Psoas muscle (tissue), 8 donors: ENCODE results near the gene ATP6AP1. TPM values are rescaled to one million over a fixed set of nuclear protein-coding genes. Genes with fewer than 3 reads are reported as not detected.

Experiments
- ATAC-seq, 4 donors: fragments of 200-7000 bp; cut with Tn5 transposase; one replicate each; pipeline ENCODE4 v1.9.1; 2020; ENCODE audit warnings: moderate library complexity in 3 of 4, mild to moderate bottlenecking in 2 of 4
- DNase-seq, 2 donors: peaks; one replicate each; pipeline ENCODE4 v3.0.0-alpha.2; 2020
- H3K27ac ChIP-seq: fragments of 200-600 bp; one replicate; pipeline ENCODE4 v1.8.0; 2022
- H3K27me3 ChIP-seq, 3 donors: fragments of 200-600 bp in 1 of 3; one replicate each; pipeline versions ENCODE4 v1.6.1 to v1.8.0; 2013 to 2022; ENCODE audit warnings: low read length in 2 of 3, mild to moderate bottlenecking in 2 of 3, moderate library complexity in 1 of 3; ENCODE audit not compliant: insufficient read depth in 3 of 3
- H3K36me3 ChIP-seq, 2 donors: fragments of 200-600 bp in 1 of 2; one replicate each; pipeline versions ENCODE4 v1.6.1 to v1.8.0; 2013 to 2022; ENCODE audit warnings: low read depth in 1 of 2, mild to moderate bottlenecking in 1 of 2, moderate library complexity in 1 of 2; ENCODE audit not compliant: insufficient read depth in 1 of 2
- H3K4me1 ChIP-seq: fragments of 200-600 bp; one replicate; pipeline ENCODE4 v1.8.0; 2022
- H3K4me3 ChIP-seq: fragments of 200-600 bp; one replicate; pipeline ENCODE4 v1.8.0; 2022; ENCODE audit warnings: mild to moderate bottlenecking
- H3K9me3 ChIP-seq: fragments of 200-600 bp; one replicate; pipeline ENCODE4 v1.8.0; 2022
- CTCF ChIP-seq: fragments of 200-600 bp; IDR thresholded peaks from one replicate; pipeline ENCODE4 v1.8.0; 2022; ENCODE audit warnings: antibody characterized with exemption
- WGBS, 3 donors: extraction: QIAGEN DNeasy Blood & Tissue Kit; methylation state at CpG; one replicate each; pipeline versions ENCODE4 v1.1.6 to v1.1.7; 2013; 5-methylcytosine and 5-hydroxymethylcytosine counted together
- intact Hi-C, 2 donors: fragments of 100-400 bp; cut with DNase I; formaldehyde crosslinking; loops; one replicate each; pipeline versions ENCODE4 v1.11.0 to v1.14.2; 2022
- polyA plus RNA-seq, 3 donors: library from polyadenylated mRNA; stranded (reverse); fragments of 200-250 nt; gene quantifications; one replicate each; pipeline ENCODE4 v1.2.3, GENCODE V29; 2013
- total RNA-seq, 4 donors: library from RNA; stranded (reverse); fragmentation: NEBNext Ultra II Directional in 2 of 4; extraction: Animal tissue kit (Norgen Biotek cat#: 25700) in 2 of 4; gene quantifications; one replicate each; pipeline versions ENCODE4 v1.2.1 to v1.2.4, GENCODE V29; 2021 to 2023
- donor health status: healthy with polysubstance abuse.
- donor health status: DM: no; HTN: no; CAD: no; lungs with moderate emphysema.
- donor health status: Bipolar disorder and iron deficiency.
- donor health status: healthy.
- donor health status: DM: yes; HTN: yes; CAD: no.
- donor health status: DM: no; HTN: no; CAD: no.
- donor health status: DM: no; HTN: no; CAD: no.
- donor health status: DM: yes; HTN: yes; CAD: no.

Gene ATP6AP1
- total and polyA plus RNA-seq, 7 donors: 28.3 to 38.6 (median 34.3) TPM

GRCh38 chrX:154430479-154430878 lies 2.0 kb downstream of the ATP6AP1 start:
- ATAC-seq: no peak
- no peak for DNase-seq
- Histone ChIP-seq H3K4me3 (no peak overlapping the region), H3K27ac (no peak overlapping the region), H3K9me3 (no peaks in the 10 kb centered on the region), H3K4me1 (no peaks in the 10 kb centered on the region), H3K27me3 (no peaks in the 10 kb centered on the region), H3K36me3 (peaks cover 0 to 13% of the 10 kb centered on the region in 2 donors)
- WGBS, 3 donors: 56 to 70% (median 64%) methylated on average over 6 of the region's 6 CpGs
- TF ChIP-seq CTCF: no peak
- intact Hi-C loops: no loop called here

GRCh38 chrX:154430916-154431315 lies 2.4 kb downstream of the ATP6AP1 start:
- 72 to 82% (median 73%) methylated on average over 7 of the region's 7 CpGs for WGBS, 3 donors
- no peaks in the 10 kb centered on the region for H3K4me1 ChIP-seq
- ATAC-seq: no peak
- H3K36me3 ChIP-seq: peaks cover 0 to 13% of the 10 kb centered on the region in 2 donors
- no peak overlapping the region for H3K4me3 ChIP-seq
- no peak overlapping the region for H3K27ac ChIP-seq
- H3K27me3 ChIP-seq: no peaks in the 10 kb centered on the region
- H3K9me3 ChIP-seq: no peaks in the 10 kb centered on the region
- intact Hi-C loops: no loop called here
- TF ChIP-seq CTCF: no peak
- DNase-seq: no peak

- Histone ChIP-seq H3K27ac (no peak overlapping the region), H3K4me3 (no peak overlapping the region), H3K4me1 (no peaks in the 10 kb centered on the region), H3K27me3 (no peaks in the 10 kb centered on the region), H3K9me3 (no peaks in the 10 kb centered on the region), H3K36me3 (peaks cover 0 to 13% of the 10 kb centered on the region in 2 donors)
- intact Hi-C loops: no loop called here
- no peak for TF ChIP-seq CTCF
- DNase-seq (no peak), ATAC-seq (no peak)
- 70 to 100% (median 72%) methylated on average over 1 to 5 of the region's 5 CpGs for WGBS, 3 donors
Observed at GRCh38 chrX:154431341-154431740, 2.9 kb downstream of the ATP6AP1 start.

GRCh38 chrX:154432210-154432609 lies 3.7 kb downstream of the ATP6AP1 start:
- Histone ChIP-seq H3K27me3 (no peaks in the 10 kb centered on the region), H3K9me3 (no peaks in the 10 kb centered on the region), H3K36me3 (peaks cover 0 to 13% of the 10 kb centered on the region in 2 donors), H3K4me3 (no peak overlapping the region), H3K27ac (no peak overlapping the region), H3K4me1 (no peaks in the 10 kb centered on the region)
- ATAC-seq (no peak), DNase-seq (no peak)
- intact Hi-C loops: no loop called here
- no peak for TF ChIP-seq CTCF
- 82 to 93% (median 86%) methylated on average over 8 of the region's 8 CpGs for WGBS, 3 donors

- no peak for DNase-seq
- intact Hi-C loops: no loop called here
- no peaks in the 10 kb centered on the region for H3K9me3 ChIP-seq
- no peaks in the 10 kb centered on the region for H3K27me3 ChIP-seq
- ATAC-seq: no peak
- no peak for TF ChIP-seq CTCF
- WGBS, 3 donors: 78 to 91% (median 89%) methylated on average over 7 of the region's 7 CpGs
- H3K4me3 ChIP-seq: no peak overlapping the region
- no peaks in the 10 kb centered on the region for H3K4me1 ChIP-seq
- H3K36me3 ChIP-seq: peaks cover 0 to 13% of the 10 kb centered on the region in 2 donors
- H3K27ac ChIP-seq: no peak overlapping the region
Observed at GRCh38 chrX:154433605-154434004, 5.1 kb downstream of the ATP6AP1 start.
